ENCODE results near the gene GRM2. TPM values are rescaled to one million over a fixed set of nuclear protein-coding genes. Genes with fewer than 3 reads are reported as not detected.

The GRM2 gene
- total RNA-seq, 1 experiment from 2014 or later: 0.57 TPM

DNA sequence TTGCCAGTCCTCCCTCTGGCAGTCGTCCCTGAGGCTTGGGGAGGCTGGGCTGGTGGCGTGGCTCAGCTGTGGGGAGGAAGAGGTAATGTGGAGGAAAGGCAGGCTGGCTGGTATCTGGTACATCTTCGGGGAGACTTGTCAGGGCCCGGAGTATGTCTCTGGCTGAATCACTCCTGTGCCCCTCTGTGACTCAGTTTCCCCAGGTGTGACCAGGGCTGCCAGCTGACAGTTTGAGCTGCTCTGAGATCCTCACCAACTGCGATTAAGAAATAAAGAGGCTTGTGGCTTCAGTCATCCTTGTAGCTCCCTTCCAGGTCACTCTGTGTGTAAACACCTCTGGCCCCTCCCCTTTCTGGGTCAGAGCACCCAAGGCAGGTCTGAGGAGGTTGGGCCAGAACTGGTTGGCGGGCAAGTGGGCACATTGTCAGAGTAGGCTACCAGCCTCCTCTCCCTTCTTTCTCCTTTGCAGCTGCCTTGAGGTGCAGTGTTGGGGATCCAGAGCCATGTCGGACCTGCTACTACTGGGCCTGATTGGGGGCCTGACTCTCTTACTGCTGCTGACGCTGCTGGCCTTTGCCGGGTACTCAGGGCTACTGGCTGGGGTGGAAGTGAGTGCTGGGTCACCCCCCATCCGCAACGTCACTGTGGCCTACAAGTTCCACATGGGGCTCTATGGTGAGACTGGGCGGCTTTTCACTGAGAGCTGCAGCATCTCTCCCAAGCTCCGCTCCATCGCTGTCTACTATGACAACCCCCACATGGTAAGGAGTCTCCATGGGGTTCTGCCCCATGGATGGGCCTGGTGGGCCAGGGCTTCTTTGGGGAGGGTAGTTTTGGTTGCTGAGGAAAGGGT lies 32.8 kb upstream of the GRM2 start:
- no TSS peak for BruUV-seq (replicated peaks)
- no peak for DNase-seq
- TF ChIP-seq, protein P1, sequence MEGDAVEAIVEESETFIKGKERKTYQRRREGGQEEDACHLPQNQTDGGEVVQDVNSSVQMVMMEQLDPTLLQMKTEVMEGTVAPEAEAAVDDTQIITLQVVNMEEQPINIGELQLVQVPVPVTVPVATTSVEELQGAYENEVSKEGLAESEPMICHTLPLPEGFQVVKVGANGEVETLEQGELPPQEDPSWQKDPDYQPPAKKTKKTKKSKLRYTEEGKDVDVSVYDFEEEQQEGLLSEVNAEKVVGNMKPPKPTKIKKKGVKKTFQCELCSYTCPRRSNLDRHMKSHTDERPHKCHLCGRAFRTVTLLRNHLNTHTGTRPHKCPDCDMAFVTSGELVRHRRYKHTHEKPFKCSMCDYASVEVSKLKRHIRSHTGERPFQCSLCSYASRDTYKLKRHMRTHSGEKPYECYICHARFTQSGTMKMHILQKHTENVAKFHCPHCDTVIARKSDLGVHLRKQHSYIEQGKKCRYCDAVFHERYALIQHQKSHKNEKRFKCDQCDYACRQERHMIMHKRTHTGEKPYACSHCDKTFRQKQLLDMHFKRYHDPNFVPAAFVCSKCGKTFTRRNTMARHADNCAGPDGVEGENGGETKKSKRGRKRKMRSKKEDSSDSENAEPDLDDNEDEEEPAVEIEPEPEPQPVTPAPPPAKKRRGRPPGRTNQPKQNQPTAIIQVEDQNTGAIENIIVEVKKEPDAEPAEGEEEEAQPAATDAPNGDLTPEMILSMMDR (IDR thresholded peaks at IDR 0.05; ENCODE audit: unreplicated experiment): no peak
- Mint-ChIP-seq H3K4me1 (ENCODE audit: low read depth, unreplicated experiment) (peaks cover 17% of the 10 kb centered on the region), H3K27me3 (ENCODE audit: unreplicated experiment) (no peaks in the 10 kb centered on the region), H3K9me3 (ENCODE audit: low read depth, unreplicated experiment) (no peaks in the 10 kb centered on the region), H3K4me3 (ENCODE audit: low read depth, unreplicated experiment) (no peak overlapping the region), H3K36me3 (ENCODE audit: insufficient read depth, unreplicated experiment) (peaks cover 21% of the 10 kb centered on the region), H3K27ac (ENCODE audit: unreplicated experiment) (no peak overlapping the region)
- CTCF ChIA-PET: interaction anchor here (2.5 to 2.9 kb wide), 2 partner anchors 8 to 172 kb away, joined by 5 to 20 read pairs; no protein-coding TSS in a partner anchor
- intact Hi-C loops (cut with micrococcal nuclease; ENCODE audit: unreplicated experiment): no loop called here

DNA sequence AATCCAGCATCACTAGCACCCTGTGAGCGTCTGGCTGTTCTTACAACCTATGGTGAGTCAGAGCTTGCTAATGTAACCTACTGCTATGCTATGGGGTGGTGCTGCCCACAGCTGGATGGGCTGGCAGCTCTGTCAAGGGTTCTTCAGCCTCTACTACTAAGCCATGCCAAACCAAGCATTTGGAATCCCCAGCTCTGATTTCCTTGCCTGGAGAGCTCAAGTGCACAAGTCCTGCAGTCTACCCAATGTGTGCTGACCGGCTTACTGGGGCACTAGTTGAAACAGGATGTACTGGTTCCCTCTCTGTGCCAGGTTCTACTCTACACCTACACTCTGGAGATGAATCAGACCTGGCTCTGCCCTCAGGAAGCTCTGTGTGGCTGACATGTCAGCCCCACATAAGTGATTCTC lies 31.7 kb upstream of the GRM2 start:
- Mint-ChIP-seq H3K27ac (ENCODE audit: unreplicated experiment) (no peak overlapping the region), H3K36me3 (ENCODE audit: insufficient read depth, unreplicated experiment) (peaks cover 16% of the 10 kb centered on the region), H3K4me3 (ENCODE audit: low read depth, unreplicated experiment) (no peak overlapping the region), H3K9me3 (ENCODE audit: low read depth, unreplicated experiment) (no peaks in the 10 kb centered on the region), H3K27me3 (ENCODE audit: unreplicated experiment) (no peaks in the 10 kb centered on the region), H3K4me1 (ENCODE audit: low read depth, unreplicated experiment) (peaks cover 9% of the 10 kb centered on the region)
- BruUV-seq (replicated peaks): no TSS peak
- intact Hi-C loops (cut with micrococcal nuclease; ENCODE audit: unreplicated experiment): no loop called here
- TF ChIP-seq, protein P1 (IDR thresholded peaks at IDR 0.05; ENCODE audit: unreplicated experiment): no peak
- CTCF ChIA-PET: interaction anchor here (0.8 to 2.5 kb wide), 3 partner anchors 17 to 175 kb away, joined by 3 to 5 read pairs (median 3); no protein-coding TSS in a partner anchor
- DNase-seq: no peak

DNA sequence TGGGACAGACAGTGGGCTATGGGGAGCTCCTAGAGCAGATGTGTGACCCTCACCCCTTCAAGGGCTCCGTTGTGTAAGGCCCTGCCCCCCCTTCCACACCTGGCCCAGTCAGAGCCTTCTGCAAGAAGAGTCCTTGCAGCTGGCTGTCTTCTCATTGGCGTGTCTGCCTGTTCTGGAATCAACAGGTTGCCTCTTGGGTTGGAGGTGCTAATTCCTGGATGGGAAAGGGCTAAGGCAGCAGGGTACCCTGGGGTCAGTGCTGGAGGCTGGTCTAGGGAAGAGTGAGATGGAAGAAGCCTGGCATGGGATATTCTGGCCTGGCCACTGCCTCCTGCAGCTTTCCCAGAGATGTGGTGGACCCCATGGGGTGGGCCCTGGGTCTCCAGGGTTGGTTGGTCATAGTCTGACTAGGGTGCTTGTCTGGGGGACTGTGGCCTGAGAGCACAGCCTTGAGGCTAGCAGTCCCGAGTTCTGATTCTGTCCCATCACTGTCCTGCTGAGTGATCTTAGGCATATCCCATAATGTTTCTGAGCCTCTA lies 30.7 kb upstream of the GRM2 start:
- CTCF ChIA-PET: interaction anchor here (1.1 to 2.5 kb wide), 2 partner anchors 174 to 175 kb away, joined by 3 to 5 read pairs; no protein-coding TSS in a partner anchor
- intact Hi-C loops (cut with micrococcal nuclease; ENCODE audit: unreplicated experiment): no loop called here
- H3K27ac Mint-ChIP-seq (ENCODE audit: unreplicated experiment): no peak overlapping the region

DNA sequence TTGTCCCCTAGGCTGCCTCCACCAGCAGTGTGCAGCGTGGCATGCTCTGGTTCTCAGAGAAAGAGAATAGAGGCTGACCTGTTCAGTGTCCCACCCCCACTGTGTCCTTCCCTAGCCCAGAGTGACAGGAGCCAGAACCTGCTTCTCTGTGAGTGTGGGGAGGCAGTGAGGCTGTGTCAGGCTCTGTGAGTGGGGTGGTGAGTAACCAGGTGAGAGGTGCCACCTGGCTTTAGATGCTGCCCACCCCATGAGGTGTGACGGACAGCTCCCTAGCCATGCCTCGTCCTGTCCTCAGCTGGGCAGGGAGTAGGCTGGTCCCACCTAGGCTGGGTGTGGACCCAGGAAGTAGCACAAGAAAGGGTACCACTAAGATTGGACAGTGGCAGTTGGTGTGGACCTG lies 29.5 kb upstream of the GRM2 start:
- Mint-ChIP-seq H3K36me3 (ENCODE audit: insufficient read depth, unreplicated experiment) (no peaks in the 10 kb centered on the region), H3K27me3 (ENCODE audit: unreplicated experiment) (no peaks in the 10 kb centered on the region), H3K4me1 (ENCODE audit: low read depth, unreplicated experiment) (peaks cover 21% of the 10 kb centered on the region), H3K9me3 (ENCODE audit: low read depth, unreplicated experiment) (no peaks in the 10 kb centered on the region), H3K4me3 (ENCODE audit: low read depth, unreplicated experiment) (no peak overlapping the region), H3K27ac (ENCODE audit: unreplicated experiment) (no peak overlapping the region)
- CTCF ChIA-PET: no interaction called here
- intact Hi-C loops (cut with micrococcal nuclease; ENCODE audit: unreplicated experiment): no loop called here
- TF ChIP-seq, protein P1 (IDR thresholded peaks at IDR 0.05; ENCODE audit: unreplicated experiment): no peak
- BruUV-seq (replicated peaks): no TSS peak
- DNase-seq: no peak

More for the DNA sequence above, 30.7 kb upstream of the GRM2 start:
- TF ChIP-seq, protein P1 (IDR thresholded peaks at IDR 0.05; ENCODE audit: unreplicated experiment): no peak
- no TSS peak for BruUV-seq (replicated peaks)
- no peak overlapping the region for H3K4me3 Mint-ChIP-seq (ENCODE audit: low read depth, unreplicated experiment)
- peaks cover 14% of the 10 kb centered on the region for H3K4me1 Mint-ChIP-seq (ENCODE audit: low read depth, unreplicated experiment)
- H3K9me3 Mint-ChIP-seq (ENCODE audit: low read depth, unreplicated experiment): no peaks in the 10 kb centered on the region
- no peak for DNase-seq
- H3K36me3 Mint-ChIP-seq (ENCODE audit: insufficient read depth, unreplicated experiment): peaks cover 10% of the 10 kb centered on the region
- H3K27me3 Mint-ChIP-seq (ENCODE audit: unreplicated experiment): no peaks in the 10 kb centered on the region

All from Calu3 (cell line).